H1 (cell line): ENCODE results near the gene LORICRIN. TPM values are rescaled to one million over a fixed set of nuclear protein-coding genes. Genes with fewer than 3 reads are reported as not detected.

Source experiments
- ASH2L ChIP-seq: fragments of 200-600, 300-600 bp; sonication (generic); IDR thresholded peaks from one replicate; pipeline ENCODE4 v1.7.1; 2017; ENCODE audit warnings: low read length
- E2F6 ChIP-seq: IDR thresholded peaks from 2 replicates; pipeline ENCODE4 v1.6.1; 2012; ENCODE audit warnings: inconsistent platforms
- RXRA ChIP-seq: IDR thresholded peaks from 2 replicates; pipeline ENCODE4 v1.6.1; 2011; ENCODE audit warnings: low read depth, mild to moderate bottlenecking, low read length, moderate library complexity; ENCODE audit not compliant: insufficient read depth
- SP4 ChIP-seq: IDR thresholded peaks from 2 replicates; pipeline ENCODE4 v1.6.1; 2012; ENCODE audit warnings: low read length, inconsistent platforms
- SUZ12 ChIP-seq: fragments of 200-600 bp; sonication (generic); IDR thresholded peaks from 2 replicates; pipeline ENCODE4 v1.6.1; 2012; ENCODE audit warnings: mild to moderate bottlenecking, inconsistent platforms, low read length, moderate library complexity, mixed read lengths
- TBP ChIP-seq: IDR thresholded peaks from 2 replicates; pipeline ENCODE4 v1.6.1; 2011; ENCODE audit warnings: low read depth, low read length, improper control_type of control experiment
- polyA plus RNA-seq, 7 experiments: library from polyadenylated mRNA; depleted of rRNA in 3 of 7; stranded (reverse) in 5 of 7; unstranded in 2 of 7; fragments of >200 nt in 5 of 7; fragments of 200-250 nt in 2 of 7; gene quantifications; 1 replicate in 5 of 7; 2 replicates in 1 of 7; 4 replicates in 1 of 7; pipeline versions ENCODE4 v1.2.1 to v1.2.3, GENCODE V29; 2011 to 2013; ENCODE audit warnings: missing spikeins in 2 of 7, mixed read lengths in 2 of 7
- total RNA-seq: library from RNA; stranded (reverse); fragmentation: NEBNext Ultra II Directional; extraction: Animal tissue kit (Norgen Biotek cat#: 25700); gene quantifications from 2 replicates; pipeline ENCODE4 v1.2.1, GENCODE V29; 2021

LORICRIN gene
- total and polyA plus RNA-seq, 2 of the 8 experiments (the other 6 are each of a cell fraction or from before 2014, with no cell fraction given) = not detected

DNA sequence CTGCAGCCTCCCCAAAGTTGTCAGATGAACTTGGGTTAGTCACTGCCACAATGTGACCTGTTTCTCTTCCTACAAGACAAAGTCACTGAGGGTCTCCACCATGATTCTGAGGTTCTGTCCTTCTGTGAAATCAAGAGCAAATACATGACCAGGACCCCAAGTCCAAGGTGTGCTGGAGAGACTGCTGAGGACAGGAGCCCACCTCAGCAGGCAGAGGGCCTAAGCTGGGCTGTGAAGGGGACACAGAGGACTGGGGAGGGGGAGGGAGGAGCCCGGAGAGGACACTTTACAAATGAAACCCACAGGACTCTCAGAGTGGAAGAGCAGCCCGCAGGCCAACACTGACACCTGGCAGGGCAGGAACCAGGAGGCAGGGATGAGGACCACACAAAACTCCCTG lies 50.0 kb downstream of the LORICRIN start (continued):
- TF ChIP-seq ASH2L = no peak
- no peak for TF ChIP-seq E2F6
- TF ChIP-seq SUZ12 = no peak
- TF ChIP-seq TBP = no peak
- TF ChIP-seq SP4 = no peak
- no peak for TF ChIP-seq RXRA
- TF ChIP-seq, all 59 proteins: peak for 0
